ENCODE data around the gene FAM117B.
A peak's percentile ranks its signal among the peaks of the same experiment; 100 is the strongest.

FAM117B gene

GRCh38 chr2:202762556-202762955 is 127.8 kb downstream of the FAM117B start:
- H3K27me3 ChIP-seq (replicated peaks; ENCODE audit: control insufficient read depth, insufficient read depth, low read length): no peaks in the 10 kb centered on the region
- no peaks in the 10 kb centered on the region for H3K4me1 ChIP-seq (ENCODE audit: control insufficient read depth, insufficient read depth, low read length)
- no peak overlapping the region for H3K9ac ChIP-seq (ENCODE audit: low read length)
- H3K36me3 ChIP-seq (ENCODE audit: control insufficient read depth, insufficient read depth, low read length, severe bottlenecking): peaks cover 21% of the 10 kb centered on the region
- DNase-seq (ENCODE audit: low read depth): no peak
- H3K4me3 ChIP-seq (ENCODE audit: low read length): no peak overlapping the region
- no peaks in the 10 kb centered on the region for H3K9me3 ChIP-seq (ENCODE audit: control insufficient read depth, low read length)

- no peaks in the 10 kb centered on the region for H3K9me3 ChIP-seq (ENCODE audit: control insufficient read depth, low read length)
- no peaks in the 10 kb centered on the region for H3K4me1 ChIP-seq (ENCODE audit: control insufficient read depth, insufficient read depth, low read length)
- DNase-seq (ENCODE audit: low read depth): no peak
- H3K36me3 ChIP-seq (ENCODE audit: control insufficient read depth, insufficient read depth, low read length, severe bottlenecking): peaks cover 16% of the 10 kb centered on the region
- H3K9ac ChIP-seq (ENCODE audit: low read length): no peak overlapping the region
- no peaks in the 10 kb centered on the region for H3K27me3 ChIP-seq (replicated peaks; ENCODE audit: control insufficient read depth, insufficient read depth, low read length)
- no peak overlapping the region for H3K4me3 ChIP-seq (ENCODE audit: low read length)
These were observed 129.1 kb downstream of the FAM117B start for GRCh38 chr2:202763916-202764315.

GRCh38 chr2:202764991-202765390 is 130.2 kb downstream of the FAM117B start:
- H3K27me3 ChIP-seq (replicated peaks; ENCODE audit: control insufficient read depth, insufficient read depth, low read length): no peaks in the 10 kb centered on the region
- no peaks in the 10 kb centered on the region for H3K9me3 ChIP-seq (ENCODE audit: control insufficient read depth, low read length)
- H3K4me1 ChIP-seq (ENCODE audit: control insufficient read depth, insufficient read depth, low read length): no peaks in the 10 kb centered on the region
- H3K4me3 ChIP-seq (ENCODE audit: low read length): no peak overlapping the region
- no peak overlapping the region for H3K9ac ChIP-seq (ENCODE audit: low read length)
- DNase-seq (ENCODE audit: low read depth): no peak
- H3K36me3 ChIP-seq (ENCODE audit: control insufficient read depth, insufficient read depth, low read length, severe bottlenecking): peaks cover 13% of the 10 kb centered on the region

DNA sequence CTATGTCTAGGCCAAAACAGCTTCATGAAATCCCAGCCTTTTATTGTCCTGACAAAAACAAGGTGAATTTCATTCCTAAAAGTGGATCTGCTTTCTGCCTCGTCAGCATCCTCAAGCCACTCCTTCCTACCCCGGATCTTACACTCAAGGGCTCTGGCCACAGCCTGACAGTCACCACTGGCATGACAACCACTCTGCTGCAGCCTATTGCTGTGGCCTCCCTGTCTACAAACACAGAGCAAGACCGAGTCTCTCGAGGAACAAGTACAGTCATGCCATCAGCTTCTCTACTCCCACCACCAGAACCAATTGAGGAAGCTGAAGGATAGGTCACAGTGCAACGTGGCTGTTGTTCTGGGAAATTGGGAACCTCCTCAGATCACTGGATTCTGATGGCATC is 130.7 kb downstream of the FAM117B start:
- DNase-seq (ENCODE audit: low read depth): no peak

GRCh38 chr2:202768273-202768672 is 133.5 kb downstream of the FAM117B start:
- H3K27me3 ChIP-seq (replicated peaks; ENCODE audit: control insufficient read depth, insufficient read depth, low read length): no peaks in the 10 kb centered on the region
- no peak overlapping the region for H3K4me3 ChIP-seq (ENCODE audit: low read length)
- H3K9ac ChIP-seq (ENCODE audit: low read length): no peak overlapping the region
- no peak for DNase-seq (ENCODE audit: low read depth)
- no peaks in the 10 kb centered on the region for H3K4me1 ChIP-seq (ENCODE audit: control insufficient read depth, insufficient read depth, low read length)
- peaks cover 13% of the 10 kb centered on the region for H3K36me3 ChIP-seq (ENCODE audit: control insufficient read depth, insufficient read depth, low read length, severe bottlenecking)
- H3K9me3 ChIP-seq (ENCODE audit: control insufficient read depth, low read length): no peaks in the 10 kb centered on the region

More for the DNA sequence above, 130.7 kb downstream of the FAM117B start:
- no peaks in the 10 kb centered on the region for H3K27me3 ChIP-seq (replicated peaks; ENCODE audit: control insufficient read depth, insufficient read depth, low read length)
- H3K4me3 ChIP-seq (ENCODE audit: low read length): no peak overlapping the region
- H3K9me3 ChIP-seq (ENCODE audit: control insufficient read depth, low read length): no peaks in the 10 kb centered on the region
- no peak overlapping the region for H3K9ac ChIP-seq (ENCODE audit: low read length)
- H3K4me1 ChIP-seq (ENCODE audit: control insufficient read depth, insufficient read depth, low read length): no peaks in the 10 kb centered on the region
- H3K36me3 ChIP-seq (ENCODE audit: control insufficient read depth, insufficient read depth, low read length, severe bottlenecking): peaks cover 13% of the 10 kb centered on the region

DNA sequence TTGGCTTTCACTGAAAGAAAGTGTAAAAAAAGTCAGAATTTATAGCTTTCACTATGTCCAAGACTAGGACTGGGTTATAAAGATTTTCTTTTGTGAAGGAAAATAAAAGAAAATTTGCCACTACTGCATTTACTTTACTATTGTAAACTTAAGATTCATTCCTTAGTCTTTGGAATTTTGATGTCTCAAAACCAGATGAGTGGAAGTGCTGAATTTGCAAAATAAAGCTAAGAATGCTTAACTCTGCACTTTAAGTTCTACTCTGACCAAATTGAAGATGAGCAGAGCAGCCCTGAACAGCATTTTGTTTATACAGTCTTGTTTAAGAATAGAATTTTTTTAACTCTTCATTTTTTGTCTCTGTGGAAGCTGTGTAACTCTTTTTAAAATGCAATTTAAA is 134.4 kb downstream of the FAM117B start:
- DNase-seq (ENCODE audit: low read depth): no peak
- no peaks in the 10 kb centered on the region for H3K27me3 ChIP-seq (replicated peaks; ENCODE audit: control insufficient read depth, insufficient read depth, low read length)
- no peak overlapping the region for H3K4me3 ChIP-seq (ENCODE audit: low read length)
- H3K36me3 ChIP-seq (ENCODE audit: control insufficient read depth, insufficient read depth, low read length, severe bottlenecking): peaks cover 9% of the 10 kb centered on the region
- H3K9ac ChIP-seq (ENCODE audit: low read length): no peak overlapping the region
- no peaks in the 10 kb centered on the region for H3K4me1 ChIP-seq (ENCODE audit: control insufficient read depth, insufficient read depth, low read length)
- H3K9me3 ChIP-seq (ENCODE audit: control insufficient read depth, low read length): no peaks in the 10 kb centered on the region

DNA sequence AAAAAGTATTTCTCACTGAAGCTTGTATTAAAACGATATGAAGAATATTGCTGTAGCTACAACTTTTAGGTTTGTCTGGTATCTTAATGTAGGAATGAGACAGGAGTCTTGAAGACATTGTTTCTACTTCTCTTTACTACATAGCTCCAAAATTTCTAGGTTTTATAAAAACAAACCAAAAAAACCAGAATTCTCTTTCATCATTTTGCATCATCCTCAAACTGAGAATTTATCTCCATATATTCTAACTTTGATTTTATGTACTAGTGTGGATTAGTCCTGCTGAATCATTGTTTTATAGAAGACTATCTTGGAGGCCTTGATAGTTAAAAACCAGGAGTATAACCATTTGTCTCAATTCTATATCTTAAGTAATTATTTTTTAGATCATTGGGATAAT is 136.6 kb downstream of the FAM117B start:
- H3K4me3 ChIP-seq (ENCODE audit: low read length): no peak overlapping the region

GRCh38 chr2:202771741-202772460 is 137.1 kb downstream of the FAM117B start:
- Histone ChIP-seq H3K4me3 (ENCODE audit: low read length) (no peak overlapping the region), H3K4me1 (ENCODE audit: control insufficient read depth, insufficient read depth, low read length) (no peaks in the 10 kb centered on the region), H3K36me3 (ENCODE audit: control insufficient read depth, insufficient read depth, low read length, severe bottlenecking) (no peaks in the 10 kb centered on the region), H3K9me3 (ENCODE audit: control insufficient read depth, low read length) (no peaks in the 10 kb centered on the region), H3K27me3 (replicated peaks; ENCODE audit: control insufficient read depth, insufficient read depth, low read length) (no peaks in the 10 kb centered on the region), H3K9ac (ENCODE audit: low read length) (no peak overlapping the region)
- peak; percentile 34 for DNase-seq (ENCODE audit: low read depth)

More for the DNA sequence above, 136.6 kb downstream of the FAM117B start:
- Histone ChIP-seq H3K36me3 (ENCODE audit: control insufficient read depth, insufficient read depth, low read length, severe bottlenecking) (peaks cover 2% of the 10 kb centered on the region), H3K4me1 (ENCODE audit: control insufficient read depth, insufficient read depth, low read length) (no peaks in the 10 kb centered on the region), H3K9ac (ENCODE audit: low read length) (no peak overlapping the region), H3K9me3 (ENCODE audit: control insufficient read depth, low read length) (no peaks in the 10 kb centered on the region), H3K27me3 (replicated peaks; ENCODE audit: control insufficient read depth, insufficient read depth, low read length) (no peaks in the 10 kb centered on the region)
- DNase-seq (ENCODE audit: low read depth): peak; percentile 17

- H3K36me3 ChIP-seq (ENCODE audit: control insufficient read depth, insufficient read depth, low read length, severe bottlenecking): no peaks in the 10 kb centered on the region
- no peaks in the 10 kb centered on the region for H3K9me3 ChIP-seq (ENCODE audit: control insufficient read depth, low read length)
- no peaks in the 10 kb centered on the region for H3K27me3 ChIP-seq (replicated peaks; ENCODE audit: control insufficient read depth, insufficient read depth, low read length)
- DNase-seq (ENCODE audit: low read depth): no peak
- H3K4me3 ChIP-seq (ENCODE audit: low read length): no peak overlapping the region
- H3K9ac ChIP-seq (ENCODE audit: low read length): no peak overlapping the region
- no peaks in the 10 kb centered on the region for H3K4me1 ChIP-seq (ENCODE audit: control insufficient read depth, insufficient read depth, low read length)
These were observed 138.7 kb downstream of the FAM117B start for GRCh38 chr2:202773301-202773973.

DNA sequence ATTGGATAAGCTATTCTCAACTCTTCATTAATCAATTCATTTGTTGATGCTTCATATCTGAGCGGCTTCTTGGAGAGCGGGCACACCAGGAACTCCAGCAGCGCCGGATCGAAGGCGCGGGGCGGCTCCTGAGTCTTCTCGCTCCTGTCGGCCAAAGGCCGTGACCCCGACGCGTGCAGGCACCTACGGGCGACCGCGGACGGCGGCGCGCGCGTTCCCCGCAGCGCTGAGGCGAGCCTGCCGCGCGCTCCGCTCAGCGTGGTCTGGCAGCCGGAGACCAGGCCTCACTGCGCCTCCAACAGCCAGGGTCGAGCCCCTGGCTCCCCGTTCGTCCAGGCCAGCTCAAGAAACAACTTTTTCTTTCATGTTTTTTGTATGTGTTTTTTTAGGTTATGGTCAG is 139.3 kb downstream of the FAM117B start:
- DNase-seq (ENCODE audit: low read depth): no peak
- Histone ChIP-seq H3K36me3 (ENCODE audit: control insufficient read depth, insufficient read depth, low read length, severe bottlenecking) (peaks cover 2% of the 10 kb centered on the region), H3K27me3 (replicated peaks; ENCODE audit: control insufficient read depth, insufficient read depth, low read length) (no peaks in the 10 kb centered on the region), H3K4me1 (ENCODE audit: control insufficient read depth, insufficient read depth, low read length) (no peaks in the 10 kb centered on the region), H3K4me3 (ENCODE audit: low read length) (no peak overlapping the region), H3K9me3 (ENCODE audit: control insufficient read depth, low read length) (no peaks in the 10 kb centered on the region), H3K9ac (ENCODE audit: low read length) (no peak overlapping the region)

- Histone ChIP-seq H3K9ac (ENCODE audit: low read length) (no peak overlapping the region), H3K27me3 (replicated peaks; ENCODE audit: control insufficient read depth, insufficient read depth, low read length) (no peaks in the 10 kb centered on the region), H3K4me1 (ENCODE audit: control insufficient read depth, insufficient read depth, low read length) (peaks cover 13% of the 10 kb centered on the region), H3K4me3 (ENCODE audit: low read length) (no peak overlapping the region), H3K9me3 (ENCODE audit: control insufficient read depth, low read length) (no peaks in the 10 kb centered on the region), H3K36me3 (ENCODE audit: control insufficient read depth, insufficient read depth, low read length, severe bottlenecking) (peaks cover 2% of the 10 kb centered on the region)
- no peak for DNase-seq (ENCODE audit: low read depth)
These were observed 143.4 kb downstream of the FAM117B start for GRCh38 chr2:202778217-202778616.
